Body of pancreas (tissue), 4 donors: Measurements from ENCODE around the gene TCF7L1.
"Not testable (repeated sequence)": the region's sequence is repeated elsewhere in the genome, so short reads cannot be mapped to it uniquely, and the experiment has no call there.

Source experiments
- POLR2A ChIP-seq, 3 donors: fragments of 450-650 bp; IDR thresholded peaks; one replicate each; pipeline ENCODE4 v1.6.1; 2016; ENCODE audit warnings: antibody characterized with exemption in 3 of 3, mild to moderate bottlenecking in 2 of 3
- TF ChIP-seq, protein P1 (sequence below), 7 experiments: fragments of 450-650 bp in 4 of 7; fragments of 200-600 bp in 3 of 7; sonication (generic) in 3 of 7; IDR thresholded peaks; one replicate each; pipeline ENCODE4 v1.5.1; 2016 to 2019; ENCODE audit warnings: antibody characterized with exemption in 7 of 7

DNA sequence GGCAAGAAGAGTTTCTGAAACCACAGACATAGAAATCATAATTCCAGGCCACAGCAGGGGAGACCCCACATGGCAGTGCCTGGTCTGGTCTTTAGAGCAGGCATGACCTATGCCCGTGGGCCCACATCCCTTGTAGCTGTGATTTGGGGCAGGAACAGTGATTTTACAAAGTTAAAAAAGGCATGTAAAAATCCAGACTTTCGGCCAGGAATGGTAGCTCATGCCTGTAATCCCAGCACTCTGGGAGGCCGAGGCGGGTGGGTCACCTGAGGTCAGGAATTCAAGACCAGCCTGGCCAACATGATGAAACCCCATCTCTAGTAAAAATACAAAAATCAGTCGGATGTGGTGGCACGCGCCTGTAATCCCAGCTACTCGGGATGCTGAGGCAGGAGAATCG, 78.4 kb downstream of the TCF7L1 start:
- TF ChIP-seq, protein P1, sequence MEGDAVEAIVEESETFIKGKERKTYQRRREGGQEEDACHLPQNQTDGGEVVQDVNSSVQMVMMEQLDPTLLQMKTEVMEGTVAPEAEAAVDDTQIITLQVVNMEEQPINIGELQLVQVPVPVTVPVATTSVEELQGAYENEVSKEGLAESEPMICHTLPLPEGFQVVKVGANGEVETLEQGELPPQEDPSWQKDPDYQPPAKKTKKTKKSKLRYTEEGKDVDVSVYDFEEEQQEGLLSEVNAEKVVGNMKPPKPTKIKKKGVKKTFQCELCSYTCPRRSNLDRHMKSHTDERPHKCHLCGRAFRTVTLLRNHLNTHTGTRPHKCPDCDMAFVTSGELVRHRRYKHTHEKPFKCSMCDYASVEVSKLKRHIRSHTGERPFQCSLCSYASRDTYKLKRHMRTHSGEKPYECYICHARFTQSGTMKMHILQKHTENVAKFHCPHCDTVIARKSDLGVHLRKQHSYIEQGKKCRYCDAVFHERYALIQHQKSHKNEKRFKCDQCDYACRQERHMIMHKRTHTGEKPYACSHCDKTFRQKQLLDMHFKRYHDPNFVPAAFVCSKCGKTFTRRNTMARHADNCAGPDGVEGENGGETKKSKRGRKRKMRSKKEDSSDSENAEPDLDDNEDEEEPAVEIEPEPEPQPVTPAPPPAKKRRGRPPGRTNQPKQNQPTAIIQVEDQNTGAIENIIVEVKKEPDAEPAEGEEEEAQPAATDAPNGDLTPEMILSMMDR (IDR thresholded peaks at IDR 0.05): not testable (repeated sequence)
- not testable (repeated sequence) for TF ChIP-seq POLR2A (IDR thresholded peaks at IDR 0.05)
